ENCODE measurements around the gene DNTTIP2.
"Not testable (repeated sequence)": the region's sequence is repeated elsewhere in the genome, so short reads cannot be mapped to it uniquely, and the experiment has no call there.

GRCh38 chr1:93910880-93911279 lies 31.9 kb upstream of the DNTTIP2 start:
- TF ChIP-seq CTCF (IDR thresholded peaks at IDR 0.05; ENCODE audit: insufficient read depth, low read depth, low read length); EZH2 (IDR thresholded peaks at IDR 0.05; ENCODE audit: insufficient read depth, low read length): not testable (repeated sequence)
